HG03439 (cell line): ENCODE data around the gene RAB40C.
A peak's percentile ranks its signal among the peaks of the same experiment; 100 is the strongest.
"Not testable (repeated sequence)": the region's sequence is repeated elsewhere in the genome, so short reads cannot be mapped to it uniquely, and the experiment has no call there.

Experiments
- ATAC-seq: cut with Tn5 transposase; IDR thresholded peaks from one replicate; pipeline ENCODE4 v1.9.1; 2021; ENCODE audit warnings: mild to moderate bottlenecking, moderate library complexity; ENCODE audit not compliant: unreplicated experiment

The RAB40C gene

GRCh38 chr16:588889-589657 lies 793 bp upstream of the RAB40C start:
- ATAC-seq = peak; percentile 77

DNA sequence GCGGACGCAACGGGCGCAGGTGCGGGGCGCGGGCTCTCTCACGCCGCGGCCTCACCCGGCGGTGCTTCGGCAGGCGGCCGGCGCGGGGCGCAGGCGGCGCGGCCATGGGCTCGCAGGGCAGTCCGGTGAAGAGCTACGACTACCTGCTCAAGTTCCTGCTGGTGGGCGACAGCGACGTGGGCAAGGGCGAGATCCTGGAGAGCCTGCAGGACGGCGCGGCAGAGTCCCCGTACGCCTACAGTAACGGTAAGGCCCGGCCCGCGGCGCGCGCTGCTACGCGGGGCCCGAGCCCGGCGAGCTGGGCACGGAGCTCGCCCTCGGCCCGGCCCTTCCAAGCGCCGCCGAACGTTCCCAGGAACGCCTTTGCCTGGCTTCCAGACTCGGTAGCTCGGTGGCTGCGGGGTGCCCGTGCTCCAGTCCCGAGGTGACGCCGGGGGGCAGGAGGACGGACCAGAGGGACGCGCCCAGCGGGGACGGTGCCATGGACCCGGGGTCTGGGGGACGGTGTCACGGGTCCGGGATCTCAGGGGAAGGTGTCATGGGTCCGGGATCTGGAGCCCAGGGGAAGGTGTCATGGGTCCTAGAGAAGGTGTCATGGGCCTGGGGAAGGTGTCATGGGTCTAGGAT lies 435 bp downstream of the RAB40C start:
- no peak for ATAC-seq

- ATAC-seq = no peak
These were observed 942 bp downstream of the RAB40C start for GRCh38 chr16:590815-591200.

GRCh38 chr16:591231-591630 lies 1.4 kb downstream of the RAB40C start:
- no peak for ATAC-seq

GRCh38 chr16:591892-592517 lies 2.1 kb downstream of the RAB40C start:
- ATAC-seq = no peak

- no peak for ATAC-seq
These were observed 2.8 kb downstream of the RAB40C start for GRCh38 chr16:592518-593306.

DNA sequence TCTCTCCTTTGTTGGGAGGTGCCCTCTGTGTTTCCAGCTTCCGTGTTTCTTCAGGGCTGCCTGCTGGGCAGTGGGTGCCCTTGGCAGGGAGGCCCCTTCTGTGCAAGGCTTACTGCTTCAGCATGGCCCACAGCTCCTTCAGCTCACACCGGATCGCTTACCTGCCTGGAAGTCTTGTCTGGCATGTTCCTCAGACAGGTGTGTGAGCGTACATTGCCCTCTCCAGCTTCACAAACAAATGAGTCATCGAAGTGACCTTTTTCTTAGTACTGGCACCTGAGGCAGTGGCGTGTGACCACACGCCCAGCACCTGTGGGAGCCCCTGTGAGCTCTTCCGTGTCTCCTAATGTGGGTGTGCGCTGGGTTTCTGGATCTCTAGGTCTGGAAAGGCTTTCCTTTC lies 3.5 kb downstream of the RAB40C start:
- no peak for ATAC-seq

DNA sequence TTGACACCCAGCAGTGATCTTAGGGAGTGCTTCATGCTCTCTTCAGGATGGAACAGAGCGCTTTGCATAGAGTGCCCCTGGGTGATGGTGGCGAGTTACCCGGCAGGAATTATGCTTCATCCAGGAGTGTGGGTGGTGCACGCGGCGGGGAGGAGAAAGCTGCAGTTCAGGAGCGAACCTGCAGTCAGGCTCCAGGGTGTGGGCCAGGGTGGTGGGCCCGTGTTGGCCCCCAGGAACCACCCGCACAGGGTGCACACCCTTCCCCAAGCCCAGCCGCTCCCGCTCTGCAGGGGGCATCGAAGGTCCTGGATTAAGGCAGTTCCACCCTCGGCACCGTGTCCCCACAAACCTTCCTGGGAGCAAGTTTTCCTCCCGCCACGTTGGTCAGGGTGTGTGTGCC lies 3.9 kb downstream of the RAB40C start:
- ATAC-seq = no peak

GRCh38 chr16:595094-595528 lies 5.2 kb downstream of the RAB40C start:
- no peak for ATAC-seq

DNA sequence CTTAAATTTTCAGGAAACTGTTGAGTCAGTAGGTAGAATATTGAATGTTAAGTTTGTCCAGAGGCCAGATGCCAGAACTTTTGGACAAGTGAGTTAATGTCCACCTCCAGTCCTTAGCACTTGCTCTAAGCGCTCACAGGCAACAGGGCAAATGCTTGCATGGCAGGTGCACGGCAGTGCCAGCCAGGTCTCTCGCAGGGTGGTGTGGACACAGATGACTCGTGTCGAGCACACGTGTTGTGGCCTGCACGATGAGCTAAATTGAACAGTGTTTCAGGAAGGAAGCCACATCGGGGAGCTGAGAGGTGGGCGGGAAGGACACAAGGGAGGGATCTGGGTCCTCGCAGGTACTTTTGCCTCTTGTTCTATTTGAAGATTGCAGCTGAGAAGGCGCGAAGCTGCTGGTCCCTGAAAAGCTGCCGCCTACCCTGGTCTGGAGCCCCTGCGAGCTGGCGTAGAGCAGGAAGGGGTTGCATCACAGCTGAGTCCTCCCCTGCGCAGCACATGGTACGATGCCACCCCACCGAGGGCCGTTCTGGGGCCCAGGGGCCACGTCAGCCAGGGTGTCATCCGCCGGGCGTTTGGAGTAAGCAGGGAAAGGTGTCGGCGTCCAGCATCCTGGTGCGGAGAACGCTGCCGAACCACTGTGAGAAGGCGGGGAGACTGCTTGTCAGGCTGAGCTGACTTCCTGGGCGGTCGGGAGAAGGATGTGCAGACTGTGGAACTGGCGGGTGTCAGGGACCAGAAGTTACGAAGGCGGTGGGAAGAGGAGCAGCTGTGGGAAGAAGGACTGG lies 6.3 kb downstream of the RAB40C start:
- no peak for ATAC-seq

DNA sequence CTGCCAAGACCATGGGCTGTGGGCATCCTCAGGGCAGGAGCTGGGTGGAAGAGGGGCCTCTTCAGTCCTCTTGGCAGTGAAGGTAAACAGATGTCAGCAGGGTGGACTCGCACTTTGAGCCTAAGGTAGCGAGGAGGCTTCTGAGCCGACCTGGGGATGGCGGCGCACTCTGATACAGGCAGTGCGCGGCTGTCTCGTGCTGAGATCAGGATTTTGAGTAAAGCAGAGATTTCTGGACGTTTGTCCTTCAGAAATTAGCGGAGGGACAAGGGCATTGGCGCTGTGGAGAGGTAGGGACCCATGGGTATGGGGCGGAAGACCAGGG lies 6.8 kb downstream of the RAB40C start:
- ATAC-seq = no peak

GRCh38 chr16:597655-598054 lies 7.8 kb downstream of the RAB40C start:
- not testable (repeated sequence) for ATAC-seq

DNA sequence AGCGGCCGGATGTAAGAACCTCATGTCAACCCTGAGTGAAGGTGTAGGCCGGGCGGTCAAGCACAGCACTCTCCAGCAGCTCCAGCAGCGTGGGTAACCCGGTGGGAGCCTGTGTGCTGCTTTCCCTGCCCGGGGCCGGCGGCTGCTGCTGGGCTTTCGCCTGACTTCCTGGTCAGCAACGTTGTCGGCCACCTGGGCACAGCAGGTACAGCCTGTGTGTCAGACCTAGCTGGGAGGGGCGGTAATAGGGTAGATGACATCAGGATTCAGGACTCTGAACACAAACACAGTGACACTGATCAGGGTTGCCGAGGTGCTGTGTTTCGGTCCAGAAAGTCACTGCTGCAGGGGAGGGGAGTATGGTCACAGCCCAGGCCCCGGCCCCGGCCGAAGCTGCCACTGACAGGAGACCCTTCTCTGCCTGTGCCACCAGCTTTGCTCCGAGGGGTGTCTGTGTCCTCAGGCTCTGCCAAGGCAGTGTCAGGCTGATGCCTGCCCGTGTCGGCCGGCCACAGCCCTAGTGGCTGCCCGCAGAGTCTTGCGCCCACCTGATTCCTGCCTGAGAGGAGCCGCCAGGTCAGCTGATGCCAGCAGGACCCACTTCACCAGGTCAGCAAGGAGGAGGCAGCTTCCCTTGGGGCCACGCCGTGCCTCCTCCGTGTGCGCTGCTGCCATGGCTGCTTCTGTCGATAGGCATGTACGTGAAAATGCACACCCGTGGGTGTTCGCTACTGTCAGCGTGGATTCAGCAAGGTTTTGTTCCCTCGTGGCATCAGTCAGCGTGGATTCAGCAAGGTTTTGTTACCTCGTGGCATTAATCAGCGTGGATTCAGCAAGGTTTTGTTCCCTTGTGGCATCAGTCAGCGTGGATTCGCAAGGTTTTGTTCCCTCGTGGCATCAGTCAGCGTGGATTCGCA lies 9.2 kb downstream of the RAB40C start:
- ATAC-seq = no peak

GRCh38 chr16:600781-601180 lies 10.9 kb downstream of the RAB40C start:
- no peak for ATAC-seq

GRCh38 chr16:603933-604332 lies 14.1 kb downstream of the RAB40C start:
- no peak for ATAC-seq

- ATAC-seq = no peak
These were observed 16.9 kb downstream of the RAB40C start for GRCh38 chr16:606656-607307.

DNA sequence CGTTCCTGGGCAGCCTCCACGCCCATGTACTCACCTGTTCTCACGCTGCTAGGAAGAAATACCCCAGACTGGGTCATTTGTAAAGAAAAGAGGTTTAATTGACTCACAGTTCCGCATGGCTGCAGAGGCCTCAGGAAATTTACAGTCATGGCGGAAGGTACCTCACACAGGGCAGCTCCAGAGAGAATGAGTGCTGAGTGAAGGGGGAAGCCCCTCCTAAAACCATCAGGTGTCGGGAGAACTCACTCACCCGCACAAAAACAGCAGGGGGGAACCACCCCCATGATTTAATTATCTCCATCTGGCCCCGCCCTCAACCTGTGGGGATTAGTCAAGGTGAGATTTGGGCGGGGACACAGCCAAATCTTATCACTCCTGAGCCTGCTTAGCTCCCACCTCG lies 18.2 kb downstream of the RAB40C start:
- no peak for ATAC-seq

DNA sequence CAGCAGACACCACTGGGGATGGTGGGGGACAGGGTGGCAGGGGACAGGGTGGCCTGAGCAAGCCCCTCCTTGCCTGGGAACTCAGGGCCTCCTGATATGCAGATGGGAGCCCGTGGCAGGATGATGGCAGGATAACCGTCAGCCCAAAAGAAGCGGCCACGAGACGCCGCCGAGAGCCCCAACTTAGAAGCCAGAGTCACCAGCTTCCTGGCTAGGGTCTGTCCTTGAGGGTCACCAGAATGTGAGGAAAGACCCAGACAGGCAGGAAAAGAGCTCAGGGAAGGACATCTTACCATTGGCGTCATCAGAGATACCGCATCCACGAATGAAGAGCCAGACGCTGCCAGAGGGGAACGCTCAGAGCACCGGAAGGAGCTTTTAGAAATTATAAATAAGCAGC lies 19.4 kb downstream of the RAB40C start:
- ATAC-seq = no peak

GRCh38 chr16:609984-610383 lies 20.1 kb downstream of the RAB40C start:
- no peak for ATAC-seq
